Measurements from ENCODE around the gene CRYL1.

The CRYL1 gene

DNA sequence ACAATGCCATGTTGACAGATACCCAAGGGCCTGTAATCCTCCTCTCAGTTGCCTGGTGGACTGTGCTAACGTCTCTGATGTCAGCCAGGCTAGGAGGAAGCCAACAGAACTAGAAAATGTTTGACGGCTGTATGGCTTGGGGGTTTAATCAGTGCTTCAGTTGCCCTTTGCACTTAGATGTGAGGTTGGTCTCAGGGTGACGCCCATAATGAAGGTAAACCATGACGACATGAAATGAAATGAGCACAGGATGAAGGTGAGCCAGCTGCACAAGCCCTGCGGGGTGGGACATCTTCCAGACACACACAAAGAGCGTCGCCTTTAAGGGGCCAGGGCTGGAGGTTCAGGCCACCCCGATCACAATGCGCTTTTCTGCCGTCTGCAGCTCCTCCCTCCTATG, 127.2 kb downstream of the CRYL1 start:
- DNase-seq (ENCODE audit: low spot score), result no peak

DNA sequence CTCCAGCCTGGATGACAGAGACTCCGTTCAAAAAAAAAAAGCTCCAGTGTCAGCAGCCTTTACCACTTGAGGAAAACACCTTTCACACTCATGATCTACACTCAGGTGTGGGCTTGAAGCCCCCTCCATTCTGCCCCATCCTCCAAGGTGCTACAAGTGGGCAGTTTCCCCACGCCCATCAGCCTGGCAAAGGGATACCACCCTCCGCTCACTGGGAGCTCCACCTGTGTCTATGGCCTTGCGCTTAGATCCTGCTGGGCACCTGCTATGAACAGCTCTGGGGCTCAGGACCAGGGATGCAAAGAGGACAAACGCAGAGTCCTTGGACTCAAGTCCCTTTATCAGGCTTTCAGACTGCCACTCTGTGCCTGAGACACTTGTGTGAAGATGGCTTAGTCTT, 127.8 kb downstream of the CRYL1 start:
- no peak for DNase-seq (ENCODE audit: low spot score)

DNA sequence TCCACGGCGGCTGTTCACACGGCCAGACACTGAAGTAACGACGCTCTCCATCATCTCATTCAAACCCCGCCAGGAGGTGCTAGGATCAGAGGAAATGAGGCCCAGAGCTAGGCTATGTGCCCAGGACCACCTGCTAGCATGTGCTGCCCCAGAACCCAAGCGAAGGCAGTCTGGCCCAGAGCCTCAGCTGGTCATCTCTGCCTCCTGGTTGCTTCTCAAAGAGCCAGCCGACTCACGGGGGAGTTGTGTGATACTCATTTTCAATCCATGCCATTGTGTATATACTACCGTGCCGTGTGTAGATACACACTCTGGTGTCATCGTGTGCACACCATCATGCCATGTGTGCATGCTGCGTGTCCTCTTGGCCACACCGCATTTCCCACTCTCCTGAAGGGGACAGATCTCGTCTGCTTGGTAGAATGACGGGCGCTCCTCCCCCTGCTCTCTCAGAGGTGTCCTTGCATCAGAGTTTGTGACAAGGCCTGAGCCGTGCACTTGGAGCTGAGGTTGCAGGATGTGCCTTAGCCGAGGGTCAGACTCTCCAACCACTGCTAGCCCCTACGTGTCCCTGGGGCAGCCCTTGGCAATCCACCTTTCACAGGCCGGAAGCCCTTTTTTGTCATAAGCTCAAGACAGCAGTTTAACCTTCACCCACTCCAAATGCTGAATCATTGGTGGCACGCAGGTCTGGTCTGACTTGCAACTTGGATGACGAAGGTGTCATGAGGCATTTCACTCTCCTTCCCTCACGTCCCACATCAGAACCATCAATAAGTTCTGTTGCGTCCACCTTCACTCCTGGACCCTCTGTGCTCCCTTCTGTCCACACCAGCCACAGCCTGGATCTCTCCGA, 130.4 kb downstream of the CRYL1 start:
- no peak for DNase-seq (ENCODE audit: low spot score)

DNA sequence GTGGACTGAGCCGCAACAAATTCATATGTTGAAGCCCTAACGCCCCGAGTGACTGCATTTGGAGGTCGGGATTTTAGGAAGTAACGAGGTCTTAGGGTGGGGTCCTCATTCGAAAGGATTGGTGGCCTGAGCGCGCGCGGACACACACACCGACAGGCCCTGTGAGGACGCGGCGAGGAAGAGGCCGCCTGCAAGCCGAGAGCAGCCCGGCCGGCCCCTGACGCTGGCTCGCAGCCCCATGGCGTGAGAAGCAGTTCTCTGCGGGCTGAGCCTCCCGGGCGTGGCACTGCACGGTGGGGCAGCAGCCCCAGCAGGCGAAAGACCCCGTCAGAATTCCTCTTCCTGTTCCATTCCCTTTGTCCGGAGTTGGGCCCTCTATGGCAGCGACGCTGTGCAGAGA, 131.2 kb downstream of the CRYL1 start:
- DNase-seq (ENCODE audit: low spot score), result no peak

DNA sequence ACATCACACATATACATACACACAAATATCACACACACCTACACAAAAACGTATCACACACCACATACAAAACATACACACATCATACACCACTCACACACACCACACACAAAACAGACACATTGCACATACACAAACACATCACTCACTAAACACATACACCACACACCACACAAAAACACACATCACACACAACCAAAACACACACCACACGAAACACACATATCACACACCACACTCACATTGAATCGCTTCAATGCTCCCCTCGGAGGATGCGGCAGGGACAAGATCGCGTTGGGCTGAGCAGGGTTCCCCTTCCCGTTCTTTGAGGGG, 131.5 kb downstream of the CRYL1 start:
- no peak for DNase-seq (ENCODE audit: low spot score)

DNA sequence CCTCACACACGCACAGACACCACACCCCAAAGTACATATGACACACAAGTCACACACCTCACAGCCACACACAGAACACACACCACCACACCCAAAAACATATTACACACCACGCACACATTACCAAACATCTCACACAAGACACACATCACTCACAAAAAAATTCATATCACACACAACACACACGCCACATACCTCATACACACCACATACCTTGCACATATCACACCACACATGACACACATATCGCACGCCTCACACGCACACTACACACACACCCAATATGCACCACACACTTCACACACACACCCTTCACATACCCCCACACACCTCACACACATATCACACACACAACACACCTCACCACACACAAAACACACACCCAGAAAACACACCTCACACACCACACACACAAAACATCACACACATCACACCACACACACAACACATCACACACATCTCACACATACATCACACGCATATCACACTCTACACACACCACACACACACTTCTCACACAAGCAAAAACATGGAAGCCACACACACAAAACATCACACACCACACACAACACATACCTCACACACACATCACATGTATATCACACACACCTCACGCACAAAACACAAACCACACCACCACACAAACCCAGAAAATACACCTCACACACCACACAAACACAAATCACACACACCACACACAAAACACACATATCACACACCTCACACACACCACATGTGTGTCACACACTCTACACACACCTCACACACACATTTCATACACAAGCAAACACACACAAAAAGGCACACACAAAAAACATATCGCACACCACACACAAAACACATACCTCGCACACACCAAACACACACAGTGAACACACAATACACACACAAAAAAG, 132.1 kb downstream of the CRYL1 start:
- no peak for DNase-seq (ENCODE audit: low spot score)

DNA sequence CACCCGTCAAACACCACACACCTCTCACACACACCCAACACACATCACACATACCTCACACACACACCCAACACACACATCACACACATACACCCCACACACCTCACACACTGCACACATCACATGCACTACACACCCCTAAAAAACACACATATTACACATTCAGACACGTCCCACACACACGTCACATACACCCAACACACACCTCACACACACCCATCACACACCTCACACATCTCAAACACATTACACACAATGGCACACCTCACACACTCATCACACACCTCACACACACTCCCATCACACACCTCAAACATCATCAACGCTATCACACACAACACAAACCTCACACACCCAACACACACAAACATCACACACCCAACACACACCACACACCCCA, 133.1 kb downstream of the CRYL1 start:
- no peak for DNase-seq (ENCODE audit: low spot score)

DNA sequence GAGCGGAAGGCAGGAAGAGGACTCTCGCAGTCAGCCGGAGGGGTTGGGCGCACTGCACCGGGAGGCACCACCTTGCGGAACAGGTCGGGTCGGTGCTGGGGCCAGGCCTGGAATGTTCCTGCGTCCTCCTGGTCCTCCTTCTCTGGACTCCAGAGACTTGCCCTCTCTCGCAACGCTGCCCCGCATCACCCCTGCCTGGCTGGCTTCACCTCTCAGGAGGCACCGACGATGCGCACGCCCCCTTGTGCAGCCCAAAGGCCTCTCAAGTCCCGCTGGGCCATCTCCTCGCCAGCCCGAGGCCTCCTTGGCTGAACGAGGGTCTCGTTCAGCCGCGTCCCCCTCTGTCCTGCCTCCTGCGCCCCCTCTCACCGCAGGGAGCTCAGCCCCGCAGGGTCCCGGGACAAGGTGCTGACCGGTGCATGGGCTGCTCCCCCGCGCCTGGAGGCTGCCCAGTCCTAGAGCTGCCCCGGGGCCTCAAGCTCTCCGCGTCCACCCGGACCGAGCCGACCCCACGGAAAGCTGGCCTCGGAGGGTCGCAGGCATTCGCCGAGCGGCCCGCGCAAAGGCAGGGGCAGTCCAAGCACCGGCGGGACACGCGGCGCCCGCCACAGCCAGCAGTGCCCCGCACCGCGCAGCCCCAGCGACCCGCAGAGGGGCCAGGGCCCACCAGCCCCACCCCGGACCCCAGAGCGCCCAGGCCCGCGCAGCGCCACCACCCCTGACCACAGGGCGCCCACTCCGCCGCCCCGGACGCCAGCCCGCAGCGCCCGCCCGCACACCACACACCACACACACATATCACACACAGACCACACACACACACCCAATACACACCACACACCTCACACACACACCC, 133.8 kb downstream of the CRYL1 start:
- DNase-seq (ENCODE audit: low spot score), result no peak

DNA sequence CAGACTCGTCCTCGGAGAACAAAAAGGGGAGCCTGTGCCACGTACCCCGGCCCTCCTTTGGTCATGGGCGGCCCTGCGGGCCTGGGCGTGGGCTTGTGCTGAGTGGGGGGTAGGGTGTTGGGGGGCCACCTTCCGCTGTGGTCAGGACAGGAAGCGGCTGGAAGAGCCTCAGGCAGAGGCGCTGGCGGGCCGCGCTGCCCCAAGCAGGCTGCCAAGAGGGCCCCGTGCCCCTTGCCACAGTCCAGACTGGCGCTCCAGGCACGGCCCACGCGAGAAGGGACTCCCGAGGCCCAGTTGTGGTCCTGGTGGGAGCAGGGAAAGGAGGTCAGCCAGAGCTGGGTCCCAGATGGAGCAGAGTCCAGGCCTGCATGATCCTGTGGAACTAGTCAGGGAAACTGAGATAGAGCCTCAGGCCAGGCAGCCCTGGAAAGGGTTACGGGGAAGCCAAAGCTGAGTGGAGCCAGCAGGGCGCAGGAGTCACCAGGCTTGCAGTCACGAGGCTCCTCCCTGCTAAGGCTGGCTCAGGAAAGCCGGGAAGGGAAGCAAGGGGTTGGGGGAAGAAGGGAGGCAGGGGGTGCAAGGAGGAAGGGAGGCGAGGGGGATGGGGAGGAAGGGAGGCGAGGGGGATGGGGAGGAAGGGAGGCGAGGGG, 135.0 kb downstream of the CRYL1 start:
- DNase-seq (ENCODE audit: low spot score), result no peak

DNA sequence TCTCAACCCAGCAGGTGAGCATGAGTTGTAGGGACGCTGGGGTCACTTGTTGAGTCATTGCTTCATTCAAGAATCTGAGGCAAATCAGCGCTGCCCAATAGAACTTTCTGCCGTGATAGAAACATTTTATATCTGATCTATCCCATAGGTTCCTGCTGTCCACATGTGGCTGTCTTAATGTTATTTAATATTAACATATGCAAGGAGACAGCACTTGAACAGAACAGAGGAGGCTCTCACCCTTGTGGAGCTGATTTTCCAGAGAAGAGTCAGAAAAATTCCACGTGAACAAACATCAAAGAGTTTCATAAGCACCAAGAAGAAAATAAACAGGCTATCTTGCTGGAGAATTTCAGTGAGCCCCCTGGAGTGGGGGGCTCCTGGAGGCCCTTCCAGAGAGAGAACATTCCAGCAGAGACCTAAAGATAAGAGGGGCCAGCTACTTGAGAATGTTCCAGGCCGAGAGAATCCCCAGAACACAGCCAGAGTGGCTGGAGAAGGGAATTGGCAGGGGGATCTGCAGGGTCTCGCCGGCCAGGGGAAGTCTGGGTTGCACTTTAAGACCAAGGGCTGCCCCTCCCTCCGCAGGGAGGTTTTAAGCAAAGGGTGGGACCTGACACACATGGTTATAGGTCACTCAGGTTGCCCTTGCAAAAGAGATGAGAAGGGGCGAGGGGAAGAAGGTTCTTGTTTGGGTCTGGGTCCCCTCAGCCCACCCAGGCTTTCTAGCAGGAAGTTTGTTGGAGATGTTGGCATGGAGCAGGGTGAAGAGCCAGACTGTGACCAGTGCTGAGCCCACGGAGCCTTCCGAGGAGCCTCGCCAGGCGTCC, 135.7 kb downstream of the CRYL1 start:
- DNase-seq (ENCODE audit: low spot score), result no peak

DNA sequence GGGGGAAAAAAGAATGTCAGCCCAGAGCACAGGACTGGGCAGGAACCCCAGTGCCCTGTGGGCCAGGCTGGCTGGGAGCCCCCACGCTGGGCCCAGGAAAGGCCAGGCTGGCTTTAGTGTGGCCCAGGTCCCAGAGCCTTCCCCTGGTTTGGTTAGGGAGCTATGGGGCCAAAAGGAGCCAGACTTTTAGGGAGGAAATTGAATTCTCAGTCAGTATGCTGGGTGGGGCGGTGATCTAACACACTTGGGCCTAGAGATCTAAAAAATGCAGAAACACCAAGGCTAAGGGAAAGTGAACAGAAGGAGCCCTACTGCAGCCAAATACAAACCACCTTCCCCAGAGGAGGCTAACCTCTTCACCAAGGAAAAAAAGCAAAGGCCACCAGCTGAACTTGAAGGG, 137.5 kb downstream of the CRYL1 start:
- DNase-seq (ENCODE audit: low spot score), result no peak

DNA sequence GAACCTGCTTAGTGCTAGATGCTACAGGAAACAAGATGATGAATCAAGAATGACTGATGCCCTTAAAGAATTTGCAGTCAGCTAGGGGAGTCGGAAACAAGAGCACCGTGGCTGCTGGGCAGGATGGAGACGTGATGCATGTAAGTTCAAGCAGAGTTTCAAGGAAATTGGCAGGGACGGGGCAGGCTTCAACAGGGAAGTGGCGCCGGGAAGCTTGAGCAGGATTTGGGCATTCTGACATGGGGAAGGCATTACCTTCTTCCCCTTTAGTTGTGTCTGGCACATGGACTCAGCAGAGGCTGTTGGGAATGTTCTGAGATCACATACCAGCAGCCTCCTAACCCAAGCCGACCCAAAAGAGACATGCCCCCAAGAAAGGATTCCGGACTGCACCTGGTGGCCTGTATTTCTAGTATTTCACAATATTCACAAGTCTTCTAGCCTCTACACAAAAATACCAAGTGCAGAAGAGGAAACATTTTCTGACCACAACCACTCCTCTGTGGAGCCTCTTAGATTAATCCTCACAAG, 138.2 kb downstream of the CRYL1 start:
- no peak for DNase-seq (ENCODE audit: low spot score)

DNA sequence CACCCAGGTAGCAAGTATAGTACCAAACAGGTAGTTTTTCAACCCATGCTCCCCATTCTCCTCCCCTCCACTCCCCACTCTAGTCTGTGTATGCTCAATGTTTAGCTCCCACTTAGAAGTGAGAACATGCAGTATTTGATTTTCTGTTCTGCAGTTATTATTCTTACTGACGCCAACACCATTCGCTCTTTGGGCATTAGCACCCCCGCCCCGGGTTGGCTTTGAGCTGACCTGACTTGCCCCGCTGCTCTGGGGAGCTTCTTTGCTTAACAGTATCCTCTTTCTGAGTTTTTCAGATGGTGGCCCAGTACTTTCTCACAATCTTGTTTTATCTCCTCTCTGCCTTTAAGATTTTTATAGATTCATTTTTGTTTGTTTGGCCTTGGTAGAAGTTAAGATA, 138.7 kb downstream of the CRYL1 start:
- no peak for DNase-seq (ENCODE audit: low spot score)

DNA sequence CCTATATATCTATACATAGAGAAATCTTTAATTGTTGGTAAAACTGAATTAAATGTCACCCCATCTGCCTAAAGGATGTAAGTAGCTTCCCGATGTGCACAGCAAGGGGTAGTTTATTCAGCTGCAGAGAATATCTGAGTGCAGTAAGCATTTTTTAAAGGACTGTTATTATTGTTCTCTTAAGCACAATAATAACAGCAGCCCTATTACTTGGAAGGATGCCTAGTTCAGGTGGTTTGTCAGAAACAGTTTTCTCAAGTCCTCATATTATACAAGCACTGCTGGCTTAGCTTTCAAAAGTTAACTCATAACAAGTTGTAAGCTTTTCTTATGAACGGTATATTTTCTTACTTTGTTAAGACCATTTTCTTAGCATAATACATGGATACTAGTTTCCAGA, 142.6 kb downstream of the CRYL1 start:
- DNase-seq (ENCODE audit: low spot score), result no peak

DNA sequence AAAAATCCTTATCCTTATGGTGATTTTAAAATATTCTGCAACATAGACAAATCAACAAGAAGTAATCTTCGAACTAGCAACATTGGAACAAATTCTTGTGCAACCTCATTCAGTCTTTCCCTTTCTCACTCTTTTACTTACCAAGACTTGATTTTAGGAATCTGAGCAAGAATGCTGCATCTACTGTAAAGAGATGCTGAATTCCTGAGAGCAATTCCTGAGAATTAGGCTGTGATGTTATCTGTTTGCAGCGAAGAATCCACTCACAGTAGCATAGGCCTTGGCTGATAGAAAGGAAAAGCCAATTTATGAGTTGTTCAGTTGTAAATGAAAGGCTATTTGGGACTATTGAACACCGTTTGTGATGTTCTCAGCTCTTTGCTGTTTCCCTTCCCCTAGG, 144.3 kb downstream of the CRYL1 start:
- DNase-seq (ENCODE audit: low spot score), result no peak

DNA sequence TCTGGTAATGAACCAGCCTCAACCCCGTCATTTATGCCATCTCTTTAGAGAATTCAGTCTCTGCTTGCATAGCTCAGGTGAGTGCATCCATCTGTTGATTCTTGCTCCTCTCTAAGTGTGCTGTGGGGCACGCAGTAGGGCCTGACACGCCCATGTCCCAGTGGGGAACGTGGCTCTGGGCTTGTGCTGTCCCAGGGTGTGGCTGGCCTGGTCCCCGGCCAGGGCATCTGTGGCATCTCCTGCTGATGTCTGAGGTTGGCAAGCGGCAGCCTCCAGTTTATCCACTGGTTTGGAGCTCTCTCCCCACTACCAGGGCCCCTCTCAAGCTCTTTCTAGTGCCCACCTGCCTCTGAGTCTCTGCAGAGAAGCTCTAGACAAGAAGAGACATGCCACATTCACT, 146.9 kb downstream of the CRYL1 start:
- DNase-seq (ENCODE audit: low spot score), result no peak

DNA sequence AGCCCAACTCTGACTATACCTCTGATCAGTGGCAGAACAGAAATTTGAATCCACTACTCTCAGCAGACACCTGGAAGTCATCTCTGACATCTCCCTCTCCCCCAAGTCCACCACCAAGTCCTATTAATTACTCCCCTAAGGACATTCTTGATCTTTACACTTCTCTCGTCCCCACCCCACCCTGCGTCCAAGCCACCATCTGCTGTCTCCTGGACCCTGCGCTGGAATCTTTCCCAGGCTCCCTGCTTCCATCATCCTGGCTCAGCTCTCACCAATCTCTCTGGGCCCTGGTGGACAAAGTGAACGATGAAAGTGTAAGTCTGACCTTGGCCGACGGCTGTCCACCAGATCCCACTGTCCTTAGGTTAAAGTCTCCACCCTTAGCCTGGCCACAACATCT, 147.9 kb downstream of the CRYL1 start:
- no peak for DNase-seq (ENCODE audit: low spot score)

DNA sequence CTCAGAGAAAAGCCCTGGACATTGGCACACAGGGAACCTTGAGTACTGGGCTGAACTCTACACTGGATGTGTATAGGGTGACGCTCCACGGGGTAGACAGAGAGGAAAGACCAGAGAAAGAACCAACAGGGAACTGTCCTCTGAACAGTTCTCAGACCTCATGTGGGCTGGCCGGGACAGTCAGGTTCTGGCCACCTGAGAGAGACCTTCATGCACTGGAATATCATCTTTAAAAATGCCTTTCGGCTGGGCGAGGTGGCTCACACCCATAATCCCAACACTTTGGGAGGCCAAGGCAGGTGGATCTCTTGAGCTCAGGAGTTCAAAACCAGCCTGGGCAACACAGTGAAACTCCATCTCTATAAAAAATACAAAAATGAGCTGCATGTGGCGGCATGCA, 149.8 kb downstream of the CRYL1 start:
- no peak for DNase-seq (ENCODE audit: low spot score)

DNA sequence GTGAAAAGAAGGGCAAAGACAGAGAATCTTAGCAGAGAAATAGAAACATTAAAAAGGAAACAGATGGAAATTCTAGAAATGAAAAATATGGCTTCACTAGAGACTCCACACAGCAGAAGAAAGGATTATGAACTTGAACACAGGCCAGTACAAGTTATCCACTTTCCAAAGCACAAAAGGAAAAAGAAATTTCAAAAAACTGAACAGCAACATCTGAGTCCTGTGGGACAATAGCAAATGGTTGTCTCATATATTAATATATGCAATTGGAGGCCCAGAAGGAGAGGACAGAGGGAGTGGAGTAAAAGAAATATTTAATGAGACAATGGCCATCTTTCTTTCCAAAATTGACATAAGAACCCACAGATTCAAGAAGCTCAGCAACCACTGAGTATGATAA, 151.8 kb downstream of the CRYL1 start:
- DNase-seq (ENCODE audit: low spot score), result no peak

DNA sequence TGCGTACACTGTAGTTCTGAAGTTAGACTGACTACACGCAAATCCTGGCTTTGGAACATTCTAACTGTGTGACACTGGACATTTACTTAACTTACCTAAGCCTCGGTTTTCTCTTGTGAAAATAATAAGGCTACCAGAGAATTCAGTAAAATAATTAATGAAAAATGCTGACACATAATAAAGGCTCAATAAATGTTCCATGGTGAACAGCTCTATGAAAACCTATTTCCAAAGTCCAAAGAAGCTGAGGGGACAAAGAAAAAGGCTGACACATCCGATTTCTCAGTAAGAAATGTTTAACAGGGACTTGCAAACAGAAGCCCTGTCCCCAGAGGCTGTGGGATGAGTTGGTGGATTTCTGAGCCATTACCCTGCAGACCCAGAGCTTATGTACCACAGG, 153.8 kb downstream of the CRYL1 start:
- no peak for DNase-seq (ENCODE audit: low spot score)

All from HuH-7 (cell line).